NB4 (cell line): ENCODE data around the gene GNB1.

Experiments used
- MYC ChIP-seq: IDR thresholded peaks from 2 replicates; pipeline ENCODE4 v1.6.1; 2011; ENCODE audit warnings: low read depth, low read length
- TF ChIP-seq, protein P1 (sequence below): IDR thresholded peaks from one replicate; pipeline ENCODE4 v1.5.1; 2012; ENCODE audit warnings: low read depth, low read length

DNA sequence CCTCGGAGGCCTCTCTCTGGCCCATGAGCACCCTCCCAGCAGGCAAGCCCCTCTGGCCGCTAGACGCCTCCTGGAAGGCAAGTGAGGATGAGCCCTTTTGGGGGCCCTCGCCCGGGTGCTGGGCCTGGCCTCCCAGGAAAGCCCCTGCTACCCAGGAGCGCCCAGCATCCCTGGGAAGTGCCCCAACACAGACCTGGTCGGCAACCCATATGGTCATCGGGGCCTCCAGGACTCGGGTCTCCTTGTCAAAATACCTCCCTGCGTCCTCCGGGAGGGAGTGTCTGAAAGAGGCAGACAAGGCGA, 49.2 kb upstream of the GNB1 start:
- TF ChIP-seq, protein P1, sequence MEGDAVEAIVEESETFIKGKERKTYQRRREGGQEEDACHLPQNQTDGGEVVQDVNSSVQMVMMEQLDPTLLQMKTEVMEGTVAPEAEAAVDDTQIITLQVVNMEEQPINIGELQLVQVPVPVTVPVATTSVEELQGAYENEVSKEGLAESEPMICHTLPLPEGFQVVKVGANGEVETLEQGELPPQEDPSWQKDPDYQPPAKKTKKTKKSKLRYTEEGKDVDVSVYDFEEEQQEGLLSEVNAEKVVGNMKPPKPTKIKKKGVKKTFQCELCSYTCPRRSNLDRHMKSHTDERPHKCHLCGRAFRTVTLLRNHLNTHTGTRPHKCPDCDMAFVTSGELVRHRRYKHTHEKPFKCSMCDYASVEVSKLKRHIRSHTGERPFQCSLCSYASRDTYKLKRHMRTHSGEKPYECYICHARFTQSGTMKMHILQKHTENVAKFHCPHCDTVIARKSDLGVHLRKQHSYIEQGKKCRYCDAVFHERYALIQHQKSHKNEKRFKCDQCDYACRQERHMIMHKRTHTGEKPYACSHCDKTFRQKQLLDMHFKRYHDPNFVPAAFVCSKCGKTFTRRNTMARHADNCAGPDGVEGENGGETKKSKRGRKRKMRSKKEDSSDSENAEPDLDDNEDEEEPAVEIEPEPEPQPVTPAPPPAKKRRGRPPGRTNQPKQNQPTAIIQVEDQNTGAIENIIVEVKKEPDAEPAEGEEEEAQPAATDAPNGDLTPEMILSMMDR = no peak
- no peak for TF ChIP-seq MYC
